ENCODE results near the gene DAPK1.

The DAPK1 gene

GRCh38 chr9:87519461-87519860, 21.8 kb downstream of the DAPK1 start:
- DNase-seq: no peak

GRCh38 chr9:87520172-87520683, 22.6 kb downstream of the DAPK1 start:
- no peak for DNase-seq

- DNase-seq: no peak
Measured at GRCh38 chr9:87521834-87522233, 24.2 kb downstream of the DAPK1 start.

GRCh38 chr9:87524061-87524460, 26.4 kb downstream of the DAPK1 start:
- no peak for DNase-seq

- DNase-seq: no peak
Measured at GRCh38 chr9:87525546-87526303, 28.1 kb downstream of the DAPK1 start.

GRCh38 chr9:87527211-87527916, 29.7 kb downstream of the DAPK1 start:
- no peak for DNase-seq

GRCh38 chr9:87528969-87529368, 31.3 kb downstream of the DAPK1 start:
- DNase-seq: no peak

- DNase-seq: no peak
Measured at GRCh38 chr9:87529671-87530070, 32.0 kb downstream of the DAPK1 start.

- no peak for DNase-seq
Measured at GRCh38 chr9:87530716-87531115, 33.0 kb downstream of the DAPK1 start.

GRCh38 chr9:87531370-87532295, 34.0 kb downstream of the DAPK1 start:
- DNase-seq: no peak

- DNase-seq: no peak
Measured at GRCh38 chr9:87533271-87533670, 35.6 kb downstream of the DAPK1 start.

GRCh38 chr9:87534036-87534435, 36.4 kb downstream of the DAPK1 start:
- DNase-seq: no peak

- DNase-seq: no peak
Measured at GRCh38 chr9:87534957-87535356, 37.3 kb downstream of the DAPK1 start.

- no peak for DNase-seq
Measured at GRCh38 chr9:87535817-87536539, 38.3 kb downstream of the DAPK1 start.

GRCh38 chr9:87537625-87538024, 40.0 kb downstream of the DAPK1 start:
- no peak for DNase-seq

GRCh38 chr9:87540444-87541105, 42.9 kb downstream of the DAPK1 start:
- DNase-seq: no peak

GRCh38 chr9:87541663-87542062, 44.0 kb downstream of the DAPK1 start:
- no peak for DNase-seq

- no peak for DNase-seq
Measured at GRCh38 chr9:87542141-87542540, 44.5 kb downstream of the DAPK1 start.

GRCh38 chr9:87543251-87543650, 45.6 kb downstream of the DAPK1 start:
- no peak for DNase-seq

GRCh38 chr9:87545858-87546257, 48.2 kb downstream of the DAPK1 start:
- DNase-seq: no peak

- no peak for DNase-seq
Measured at GRCh38 chr9:87546704-87547103, 49.0 kb downstream of the DAPK1 start.

GRCh38 chr9:87547671-87548081, 50.0 kb downstream of the DAPK1 start:
- DNase-seq: no peak
